Measurements from ENCODE around the gene SH3BP1.

SH3BP1 gene

GRCh38 chr22:37647317-37647716 lies 7.8 kb downstream of the SH3BP1 start:
- Histone ChIP-seq H3K36me3 (ENCODE audit: low read length) (no peaks in the 10 kb centered on the region), H3K9me3 (ENCODE audit: insufficient read depth, low read length) (no peaks in the 10 kb centered on the region), H2AFZ (ENCODE audit: low read depth, low read length, severe bottlenecking) (no peak overlapping the region), H3K79me2 (ENCODE audit: insufficient read depth, low read length) (no peaks in the 10 kb centered on the region), H3K27ac (ENCODE audit: low read depth, low read length) (no peak overlapping the region), H3K27me3 (ENCODE audit: low read length) (no peaks in the 10 kb centered on the region), H3K4me2 (ENCODE audit: low read depth, low read length, poor library complexity, severe bottlenecking) (no peak overlapping the region), H3F3A (ENCODE audit: insufficient read depth) (no peaks in the 10 kb centered on the region), H3K4me3 (ENCODE audit: insufficient read depth, low read length, poor library complexity, severe bottlenecking) (no peak overlapping the region), H4K20me1 (ENCODE audit: low read depth, low read length) (no peaks in the 10 kb centered on the region), H3K9me2 (replicated peaks; ENCODE audit: insufficient read depth, low read length) (no peaks in the 10 kb centered on the region), H3K9ac (ENCODE audit: low read length) (no peak overlapping the region)
- no peak for TF ChIP-seq EZH2phosphoT487 (conservative IDR thresholded peaks at IDR 0.05; ENCODE audit: low read length)
- no peak for TF ChIP-seq CTCF (IDR thresholded peaks at IDR 0.05; ENCODE audit: insufficient read depth, low read length, poor library complexity, severe bottlenecking)

- no peaks in the 10 kb centered on the region for H4K20me1 ChIP-seq (ENCODE audit: low read depth, low read length)
- no peak overlapping the region for H3K27ac ChIP-seq (ENCODE audit: low read depth, low read length)
- no peak overlapping the region for H3K4me2 ChIP-seq (ENCODE audit: low read depth, low read length, poor library complexity, severe bottlenecking)
- no peaks in the 10 kb centered on the region for H3F3A ChIP-seq (ENCODE audit: insufficient read depth)
- no peak overlapping the region for H3K9ac ChIP-seq (ENCODE audit: low read length)
- no peaks in the 10 kb centered on the region for H3K9me3 ChIP-seq (ENCODE audit: insufficient read depth, low read length)
- H3K27me3 ChIP-seq (ENCODE audit: low read length): no peaks in the 10 kb centered on the region
- H2AFZ ChIP-seq (ENCODE audit: low read depth, low read length, severe bottlenecking): no peak overlapping the region
- no peaks in the 10 kb centered on the region for H3K79me2 ChIP-seq (ENCODE audit: insufficient read depth, low read length)
- H3K4me3 ChIP-seq (ENCODE audit: insufficient read depth, low read length, poor library complexity, severe bottlenecking): no peak overlapping the region
- H3K36me3 ChIP-seq (ENCODE audit: low read length): no peaks in the 10 kb centered on the region
- H3K9me2 ChIP-seq (replicated peaks; ENCODE audit: insufficient read depth, low read length): no peaks in the 10 kb centered on the region
- TF ChIP-seq CTCF (IDR thresholded peaks at IDR 0.05; ENCODE audit: insufficient read depth, low read length, poor library complexity, severe bottlenecking) (no peak), EZH2phosphoT487 (conservative IDR thresholded peaks at IDR 0.05; ENCODE audit: low read length) (no peak)
Measured at GRCh38 chr22:37647928-37648327, 8.5 kb downstream of the SH3BP1 start.

- H3F3A ChIP-seq (ENCODE audit: insufficient read depth): 0 out of 2 replicates have a peak, but pooled peaks cover 3% of the 10 kb centered on the region
- H3K9me2 ChIP-seq (replicated peaks; ENCODE audit: insufficient read depth, low read length): no peaks in the 10 kb centered on the region
- H3K79me2 ChIP-seq (ENCODE audit: insufficient read depth, low read length): no peaks in the 10 kb centered on the region
- H3K27ac ChIP-seq (ENCODE audit: low read depth, low read length): no peak overlapping the region
- no peaks in the 10 kb centered on the region for H3K27me3 ChIP-seq (ENCODE audit: low read length)
- no peak overlapping the region for H3K4me2 ChIP-seq (ENCODE audit: low read depth, low read length, poor library complexity, severe bottlenecking)
- no peak overlapping the region for H2AFZ ChIP-seq (ENCODE audit: low read depth, low read length, severe bottlenecking)
- no peaks in the 10 kb centered on the region for H4K20me1 ChIP-seq (ENCODE audit: low read depth, low read length)
- H3K9me3 ChIP-seq (ENCODE audit: insufficient read depth, low read length): no peaks in the 10 kb centered on the region
- H3K4me3 ChIP-seq (ENCODE audit: insufficient read depth, low read length, poor library complexity, severe bottlenecking): no peak overlapping the region
- H3K36me3 ChIP-seq (ENCODE audit: low read length): no peaks in the 10 kb centered on the region
- TF ChIP-seq CTCF (IDR thresholded peaks at IDR 0.05; ENCODE audit: insufficient read depth, low read length, poor library complexity, severe bottlenecking) (no peak), EZH2phosphoT487 (conservative IDR thresholded peaks at IDR 0.05; ENCODE audit: low read length) (no peak)
- H3K9ac ChIP-seq (ENCODE audit: low read length): no peak overlapping the region
Measured at GRCh38 chr22:37650463-37651136, 11.1 kb downstream of the SH3BP1 start.
